Left lung (tissue), 10 donors: ENCODE results near the gene MRPS27. TPM values are rescaled to one million over a fixed set of nuclear protein-coding genes. Genes with fewer than 3 reads are reported as not detected.
A peak's percentile ranks its signal among the peaks of the same experiment; 100 is the strongest.
"Not testable (repeated sequence)": the region's sequence is repeated elsewhere in the genome, so short reads cannot be mapped to it uniquely, and the experiment has no call there.

Experiments used
- ATAC-seq: fragments of 200-7000 bp; cut with Tn5 transposase; one replicate; pipeline ENCODE4 v1.9.1; 2020; ENCODE audit warnings: moderate library complexity
- DNase-seq, 4 donors: peaks; one replicate each; pipeline ENCODE4 v3.0.0-alpha.2; 2013 to 2020
- H3K27ac ChIP-seq, 2 donors: fragments of 200-600 bp; sonication (generic) in 1 of 2; one replicate each; pipeline versions ENCODE4 v1.5.0 to v1.8.0; 2020 to 2021
- H3K27me3 ChIP-seq, 2 donors: fragments of 200-600 bp; sonication (generic) in 1 of 2; one replicate each; pipeline versions ENCODE4 v1.5.0 to v1.8.0; 2020 to 2021
- H3K36me3 ChIP-seq, 2 donors: fragments of 200-600 bp; sonication (generic) in 1 of 2; one replicate each; pipeline versions ENCODE4 v1.5.0 to v1.8.0; 2020 to 2021
- H3K4me1 ChIP-seq, 2 donors: fragments of 200-600 bp; one replicate each; pipeline ENCODE4 v1.8.0; 2021
- H3K4me3 ChIP-seq, 2 donors: fragments of 200-600 bp; sonication (generic) in 1 of 2; one replicate each; pipeline versions ENCODE4 v1.5.0 to v1.8.0; 2020 to 2021; ENCODE audit warnings: mild to moderate bottlenecking in 1 of 2
- H3K9me3 ChIP-seq, 2 donors: fragments of 200-600 bp; sonication (generic) in 1 of 2; one replicate each; pipeline versions ENCODE4 v1.5.0 to v1.8.0; 2020 to 2021
- intact Hi-C, 2 donors: fragments of 100-400 bp; cut with DNase I; formaldehyde crosslinking; loops; one replicate each; pipeline versions ENCODE4 v1.11.2 to v1.14.2; 2022
- polyA plus RNA-seq, 6 donors: library from polyadenylated mRNA; unstranded; fragments of 120-200 nt; gene quantifications; one replicate each; pipeline ENCODE4 v1.2.1, GENCODE V29; 2013; ENCODE audit not compliant: insufficient read length in 6 of 6
- total RNA-seq, 2 donors: library from RNA; stranded (reverse); fragmentation: NEBNext Ultra II Directional; extraction: Animal tissue kit (Norgen Biotek cat#: 25700); gene quantifications; one replicate each; pipeline ENCODE4 v1.2.1, GENCODE V29; 2021
- TF ChIP-seq, protein P1 (sequence below), 2 donors: fragments of 200-600 bp; sonication (generic) in 1 of 2; IDR thresholded peaks; one replicate each; pipeline versions ENCODE4 v1.5.0 to v1.8.0; 2021; ENCODE audit warnings: antibody characterized with exemption in 2 of 2
- donor health status: DM: no; HTN: yes; CAD: no.
- donor health status: DM: no; HTN: no; CAD: no.

MRPS27 gene
- total and polyA plus RNA-seq, 8 donors = 44.1 to 79.8 (median 65.4) TPM

DNA sequence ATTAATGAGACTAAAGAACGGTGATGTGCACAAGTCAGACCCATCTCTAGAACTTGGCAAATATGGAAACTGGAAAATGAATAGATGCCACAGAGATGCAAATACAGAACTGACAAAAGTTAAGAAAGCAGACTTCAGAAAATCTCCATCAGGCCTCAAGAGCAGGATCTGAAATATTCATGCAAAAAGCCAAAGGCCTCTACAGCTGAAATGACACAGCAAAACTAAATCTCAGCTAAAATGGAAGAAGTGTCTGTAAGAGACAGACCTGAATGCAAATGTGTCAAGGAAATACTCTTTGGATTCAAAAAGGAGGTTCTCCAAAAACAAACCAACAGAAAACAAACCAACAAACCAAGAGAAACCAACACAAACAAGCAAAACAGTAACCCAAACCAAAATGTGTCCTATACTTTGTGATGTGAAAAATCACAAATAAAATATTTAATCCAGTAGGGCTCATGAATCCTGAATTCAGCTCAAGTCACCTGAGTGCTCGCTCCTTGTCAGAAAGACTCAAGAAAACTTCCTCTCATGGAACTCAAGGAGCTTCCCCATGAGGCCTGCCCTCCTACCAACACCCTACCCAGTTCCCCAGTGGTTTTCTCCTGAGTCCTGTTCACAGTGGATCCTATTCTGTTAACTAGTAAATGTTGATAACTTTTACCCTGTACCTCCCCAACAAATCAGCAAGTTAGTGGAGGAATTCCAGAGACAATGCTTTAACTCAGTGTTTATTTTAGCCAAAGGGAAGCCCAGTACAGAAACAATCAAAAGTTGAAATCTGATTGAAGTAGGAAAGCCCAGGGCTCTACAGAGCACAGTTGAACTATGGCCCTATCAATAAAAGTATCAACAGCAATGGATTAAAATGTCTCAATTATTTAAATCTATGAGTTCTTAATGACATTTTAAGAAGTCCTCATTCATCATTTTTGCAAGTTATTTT lies 14.6 kb downstream of the MRPS27 start:
- TF ChIP-seq, protein P1, sequence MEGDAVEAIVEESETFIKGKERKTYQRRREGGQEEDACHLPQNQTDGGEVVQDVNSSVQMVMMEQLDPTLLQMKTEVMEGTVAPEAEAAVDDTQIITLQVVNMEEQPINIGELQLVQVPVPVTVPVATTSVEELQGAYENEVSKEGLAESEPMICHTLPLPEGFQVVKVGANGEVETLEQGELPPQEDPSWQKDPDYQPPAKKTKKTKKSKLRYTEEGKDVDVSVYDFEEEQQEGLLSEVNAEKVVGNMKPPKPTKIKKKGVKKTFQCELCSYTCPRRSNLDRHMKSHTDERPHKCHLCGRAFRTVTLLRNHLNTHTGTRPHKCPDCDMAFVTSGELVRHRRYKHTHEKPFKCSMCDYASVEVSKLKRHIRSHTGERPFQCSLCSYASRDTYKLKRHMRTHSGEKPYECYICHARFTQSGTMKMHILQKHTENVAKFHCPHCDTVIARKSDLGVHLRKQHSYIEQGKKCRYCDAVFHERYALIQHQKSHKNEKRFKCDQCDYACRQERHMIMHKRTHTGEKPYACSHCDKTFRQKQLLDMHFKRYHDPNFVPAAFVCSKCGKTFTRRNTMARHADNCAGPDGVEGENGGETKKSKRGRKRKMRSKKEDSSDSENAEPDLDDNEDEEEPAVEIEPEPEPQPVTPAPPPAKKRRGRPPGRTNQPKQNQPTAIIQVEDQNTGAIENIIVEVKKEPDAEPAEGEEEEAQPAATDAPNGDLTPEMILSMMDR (IDR thresholded peaks at IDR 0.05) = no peak
- no peaks in the 10 kb centered on the region for H3K27me3 ChIP-seq

DNA sequence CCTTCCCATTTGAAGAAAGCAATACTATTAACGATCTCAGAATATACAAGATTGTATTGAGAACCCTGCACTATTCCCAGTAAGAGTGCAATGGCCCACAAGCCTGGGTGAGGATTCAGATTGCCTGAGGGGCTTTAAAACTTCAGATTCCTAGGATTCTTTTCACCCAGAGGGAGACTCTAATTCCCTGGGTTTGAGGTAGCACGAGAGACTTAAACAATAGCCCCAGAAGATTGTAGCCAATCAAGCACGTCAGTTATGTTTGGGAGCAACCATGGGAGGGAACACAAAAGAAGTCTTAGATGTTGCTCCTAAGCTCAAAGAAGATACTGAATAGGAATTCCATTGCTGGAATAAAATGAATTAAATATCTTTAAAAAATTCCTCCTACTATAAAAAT lies 17.9 kb downstream of the MRPS27 start:
- intact Hi-C loops = no loop called here
- Histone ChIP-seq H3K4me3 (no peak overlapping the region), H3K27ac (no peak overlapping the region), H3K36me3 (peaks cover 0 to 1% of the 10 kb centered on the region in 2 donors), H3K4me1 (peaks cover 0 to 3% of the 10 kb centered on the region in 2 donors), H3K27me3 (no peaks in the 10 kb centered on the region), H3K9me3 (no peaks in the 10 kb centered on the region)
- TF ChIP-seq, protein P1 (IDR thresholded peaks at IDR 0.05) = no peak
- DNase-seq (no peak), ATAC-seq (no peak)

More for the DNA sequence above, 14.6 kb downstream of the MRPS27 start:
- no peak for DNase-seq
- no peaks in the 10 kb centered on the region for H3K9me3 ChIP-seq
- H3K4me1 ChIP-seq = peaks cover 2 to 14% of the 10 kb centered on the region in 2 donors
- no peak overlapping the region for H3K4me3 ChIP-seq
- intact Hi-C loops = no loop called here
- peaks cover 0 to 12% of the 10 kb centered on the region in 2 donors for H3K36me3 ChIP-seq
- ATAC-seq = no peak
- peak overlapping the region in 1 of 2 donors; percentile 34 for H3K27ac ChIP-seq

DNA sequence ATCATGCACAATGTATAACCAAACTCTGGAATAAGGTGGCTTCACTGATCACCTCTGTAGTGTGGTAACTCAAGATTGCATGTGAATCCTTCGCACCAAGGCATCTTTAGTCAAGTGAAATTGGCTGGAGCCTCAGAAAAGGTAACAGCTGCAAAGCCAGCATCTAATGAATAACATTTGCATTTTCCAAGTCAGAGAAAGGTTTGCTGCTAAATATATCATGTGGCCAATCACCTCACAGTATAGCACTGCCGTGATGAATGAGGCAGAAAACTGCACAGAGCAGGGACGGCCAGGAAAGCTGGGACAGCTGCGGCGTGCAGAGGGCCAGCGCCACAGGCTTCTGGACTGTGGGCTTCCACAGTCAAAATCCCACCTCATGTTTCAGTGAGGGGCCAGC lies 18.5 kb downstream of the MRPS27 start:
- intact Hi-C loops = no loop called here
- DNase-seq (no peak), ATAC-seq (no peak)
- H3K36me3 ChIP-seq = peaks cover 0 to 7% of the 10 kb centered on the region in 2 donors
- no peaks in the 10 kb centered on the region for H3K9me3 ChIP-seq
- H3K4me1 ChIP-seq = no peaks in the 10 kb centered on the region
- TF ChIP-seq, protein P1 (IDR thresholded peaks at IDR 0.05) = no peak
- H3K27me3 ChIP-seq = no peaks in the 10 kb centered on the region
- H3K27ac ChIP-seq = no peak overlapping the region
- H3K4me3 ChIP-seq = no peak overlapping the region

DNA sequence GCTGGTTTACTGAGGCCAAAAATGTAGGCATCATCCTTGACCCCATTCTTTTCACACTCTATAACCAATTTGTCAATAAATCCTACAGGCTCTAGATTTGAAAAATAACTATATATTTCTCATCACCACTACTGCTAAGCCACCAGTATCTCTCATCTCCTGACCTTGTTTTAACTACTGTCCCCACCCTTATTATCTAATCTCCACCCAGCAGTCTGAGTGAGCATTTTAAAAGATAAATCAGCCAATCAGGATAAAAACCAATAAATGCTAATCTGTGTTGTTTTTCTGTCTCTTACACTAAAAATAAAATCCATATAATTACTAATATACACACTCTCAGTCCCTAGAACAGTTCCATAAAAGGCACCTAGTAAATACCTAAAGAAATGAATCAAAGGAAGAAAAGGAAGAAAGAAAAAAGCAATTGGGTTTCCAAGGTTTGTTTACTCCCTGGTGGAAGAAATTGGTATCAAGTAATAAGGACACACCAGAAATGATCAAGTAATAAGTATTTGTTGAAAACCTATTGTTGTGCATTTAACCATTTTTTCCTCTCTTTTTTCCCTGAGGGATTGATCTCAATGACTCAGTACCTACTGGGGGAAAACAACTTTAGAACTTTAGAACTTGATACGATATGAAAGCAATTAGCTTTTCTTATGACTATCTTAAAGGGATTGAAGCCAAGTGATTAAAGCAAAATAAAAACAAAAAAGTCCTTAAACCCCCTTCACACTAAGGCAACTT lies 19.3 kb downstream of the MRPS27 start:
- ATAC-seq = no peak
- DNase-seq = no peak
- Histone ChIP-seq H3K36me3 (peaks cover 0 to 15% of the 10 kb centered on the region in 2 donors), H3K4me1 (no peaks in the 10 kb centered on the region), H3K4me3 (no peak overlapping the region), H3K9me3 (no peaks in the 10 kb centered on the region), H3K27me3 (no peaks in the 10 kb centered on the region), H3K27ac (no peak overlapping the region)
- intact Hi-C loops = no loop called here
- TF ChIP-seq, protein P1 (IDR thresholded peaks at IDR 0.05) = no peak

DNA sequence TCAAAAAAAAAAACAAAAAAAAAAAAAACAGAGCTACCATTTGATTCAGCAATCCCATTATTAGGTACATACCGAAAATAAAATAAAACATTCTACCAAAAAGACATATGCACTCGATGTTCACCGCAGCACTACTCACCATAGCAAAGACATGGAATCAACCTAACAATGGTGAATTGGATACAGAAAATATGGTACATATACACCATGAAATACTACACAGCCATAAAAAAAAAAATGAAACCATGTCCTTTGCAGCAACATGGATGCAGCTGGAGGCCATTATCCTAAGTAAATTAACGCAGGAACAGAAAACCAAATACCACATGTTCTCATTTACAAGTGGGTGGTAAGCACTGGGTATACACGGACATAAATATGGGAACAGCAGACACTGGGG lies 21.3 kb downstream of the MRPS27 start:
- TF ChIP-seq, protein P1 (IDR thresholded peaks at IDR 0.05) = no peak
- Histone ChIP-seq H3K9me3 (no peaks in the 10 kb centered on the region), H3K36me3 (peaks cover 0 to 20% of the 10 kb centered on the region in 2 donors), H3K4me3 (no peak overlapping the region), H3K4me1 (peaks cover 0 to 1% of the 10 kb centered on the region in 2 donors), H3K27ac (no peak overlapping the region), H3K27me3 (no peaks in the 10 kb centered on the region)
- intact Hi-C loops = loop anchor here in 1 of 2 donors (10.0 kb wide), 1 partner anchor 154 kb away; no protein-coding TSS in a partner anchor
- DNase-seq (no peak), ATAC-seq (no peak)

DNA sequence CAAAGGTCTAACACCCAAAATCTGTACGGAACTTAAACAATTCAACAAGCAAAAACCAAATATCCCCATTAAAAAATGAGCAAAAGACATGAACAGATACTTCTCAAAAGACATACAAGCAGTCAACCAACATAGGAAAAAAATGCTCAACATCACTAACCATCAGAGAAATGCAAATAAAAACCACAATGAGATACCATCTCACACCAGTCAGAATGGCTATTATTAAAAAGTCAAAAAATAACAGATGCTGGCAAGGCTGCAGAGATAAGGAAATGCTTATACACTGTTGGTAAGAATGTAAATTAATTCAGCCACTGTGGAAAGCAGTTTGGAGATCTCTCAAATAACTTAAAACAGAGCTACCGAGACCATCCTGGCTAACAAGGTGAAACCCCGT lies 21.9 kb downstream of the MRPS27 start:
- not testable (repeated sequence) for H3K9me3 ChIP-seq, ATAC-seq, DNase-seq, H3K27ac ChIP-seq, H3K4me1 ChIP-seq, H3K27me3 ChIP-seq, H3K4me3 ChIP-seq
- intact Hi-C loops = loop anchor here in 1 of 2 donors (10.0 kb wide), 1 partner anchor 153 kb away; no protein-coding TSS in a partner anchor
- peaks cover 0 to 20% of the 10 kb centered on the region in 2 donors for H3K36me3 ChIP-seq
